NCI-H82 treated with DMSO at 0.1 percent for 48 hours (cell line): ENCODE data around the gene ANKH.

Experiments used
- DNase-seq: peaks from one replicate; lab custom pipeline; 2025; ENCODE audit not compliant: unreplicated experiment; lab: John Stamatoyannopoulos, UW

Gene ANKH

DNA sequence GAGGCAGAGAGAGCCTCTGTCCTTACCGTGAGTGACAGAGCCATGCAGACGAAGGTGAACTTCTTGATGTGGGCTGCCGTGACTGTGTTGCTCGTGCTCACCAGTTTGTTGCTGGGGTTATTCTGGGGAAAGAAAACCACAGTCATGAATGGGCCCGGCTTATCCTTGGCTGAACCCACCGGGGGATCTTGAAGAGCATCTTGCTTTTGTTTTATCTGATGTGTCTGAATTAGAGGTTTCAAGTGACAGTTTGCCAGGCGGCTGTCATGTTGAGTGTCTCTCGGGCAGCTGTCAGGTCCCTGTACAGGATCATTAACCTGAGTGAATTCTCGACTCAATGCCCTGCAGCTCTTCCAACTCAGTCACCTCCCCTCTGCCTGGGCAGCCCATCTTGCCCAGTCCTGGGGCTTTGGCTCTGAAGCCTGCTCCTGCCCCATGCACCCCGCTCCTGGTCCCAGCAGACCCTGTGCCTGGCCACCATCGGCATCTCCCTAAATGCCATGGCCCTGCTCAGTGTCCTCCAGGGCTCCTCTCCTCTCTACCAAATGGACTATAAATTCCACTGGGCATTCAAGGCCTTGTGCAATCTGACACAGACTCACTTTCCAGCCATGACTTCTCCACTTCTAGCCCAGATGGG, 129.7 kb downstream of the ANKH start:
- peak; percentile 11 for DNase-seq

- DNase-seq, result no peak
Measured at GRCh38 chr5:14741131-14741530, 130.4 kb downstream of the ANKH start.

GRCh38 chr5:14739981-14740380, 131.6 kb downstream of the ANKH start:
- no peak for DNase-seq

- DNase-seq, result no peak
Measured at GRCh38 chr5:14739538-14739937, 132.0 kb downstream of the ANKH start.

DNA sequence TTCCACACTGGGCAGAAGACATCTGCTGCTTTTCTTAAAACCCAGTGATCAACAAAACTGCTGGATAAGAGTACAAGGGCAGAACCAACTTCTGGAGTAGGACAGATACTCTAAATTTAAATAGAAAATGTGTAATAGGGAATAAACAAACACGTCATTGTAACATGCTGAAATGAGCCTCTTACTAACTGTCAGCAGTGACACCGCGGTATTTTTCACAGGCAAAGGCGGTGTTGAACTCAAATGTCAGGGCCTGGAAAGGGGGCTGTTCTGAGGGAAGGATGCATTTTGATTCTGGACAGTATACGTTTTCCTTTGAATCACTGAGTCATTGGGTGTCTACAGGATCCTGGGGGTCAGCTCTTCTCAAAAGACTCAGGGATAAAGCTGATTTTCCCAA, 133.5 kb downstream of the ANKH start:
- DNase-seq, result no peak

GRCh38 chr5:14737291-14737690, 134.3 kb downstream of the ANKH start:
- DNase-seq, result no peak

DNA sequence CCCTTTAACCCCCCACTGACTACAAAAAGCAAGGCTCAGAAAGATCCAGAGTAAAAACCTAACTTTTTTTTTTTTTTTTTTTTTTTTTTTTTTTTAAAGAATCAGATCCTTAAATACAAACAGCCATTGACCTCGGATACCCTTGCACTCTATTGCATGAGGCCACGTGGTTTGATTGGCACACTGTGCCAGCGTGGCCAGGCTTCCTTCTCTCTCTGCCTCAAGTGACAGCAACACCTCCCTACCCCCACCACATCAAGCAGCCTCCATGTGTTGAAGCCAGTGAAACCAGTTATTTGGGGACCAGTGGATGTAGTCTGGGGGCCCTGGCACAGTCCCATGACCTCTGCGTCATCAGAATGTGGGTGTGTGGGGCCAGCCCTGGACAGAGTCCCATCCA, 135.6 kb downstream of the ANKH start:
- no peak for DNase-seq

DNA sequence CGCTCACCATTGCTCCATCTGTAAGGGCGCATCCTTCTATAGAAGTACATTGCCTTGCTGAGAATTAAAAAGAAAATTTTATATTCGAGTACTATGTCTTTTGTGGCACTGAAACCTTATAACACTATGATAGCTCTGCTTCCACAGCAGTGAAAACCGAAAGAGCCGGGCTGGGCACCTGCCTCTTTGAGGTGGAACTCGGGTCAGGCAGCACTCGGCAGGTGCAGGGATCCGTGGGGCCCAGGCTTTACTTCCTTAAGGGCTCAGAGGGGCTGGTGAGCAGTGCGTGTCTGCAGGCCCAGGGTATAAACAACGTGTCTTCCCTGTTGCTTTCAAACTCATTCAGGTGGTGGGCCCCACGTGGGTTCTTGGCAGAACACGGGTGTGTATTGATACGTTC, 137.2 kb downstream of the ANKH start:
- DNase-seq, result no peak

DNA sequence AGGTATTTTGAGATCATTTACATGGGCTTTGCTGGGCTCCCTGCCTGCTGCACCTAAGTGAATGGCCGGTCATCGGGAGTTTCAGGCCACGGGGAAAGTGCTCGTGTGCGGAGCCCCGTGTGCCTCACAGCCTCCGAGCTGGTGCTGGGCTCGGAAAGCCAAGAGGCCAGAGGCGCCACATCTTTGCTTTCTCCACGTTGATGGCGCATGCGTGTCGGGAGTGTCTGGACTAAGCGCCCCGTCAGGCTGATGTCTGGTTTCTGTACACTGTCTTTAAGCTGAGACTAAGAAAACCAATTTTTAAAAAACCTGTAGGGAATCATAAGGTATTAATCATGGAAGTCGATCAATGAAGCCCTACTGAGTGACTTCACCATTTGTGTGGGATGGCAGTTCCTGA, 137.9 kb downstream of the ANKH start:
- DNase-seq, result no peak

- no peak for DNase-seq
Measured at GRCh38 chr5:14732991-14733390, 138.6 kb downstream of the ANKH start.

DNA sequence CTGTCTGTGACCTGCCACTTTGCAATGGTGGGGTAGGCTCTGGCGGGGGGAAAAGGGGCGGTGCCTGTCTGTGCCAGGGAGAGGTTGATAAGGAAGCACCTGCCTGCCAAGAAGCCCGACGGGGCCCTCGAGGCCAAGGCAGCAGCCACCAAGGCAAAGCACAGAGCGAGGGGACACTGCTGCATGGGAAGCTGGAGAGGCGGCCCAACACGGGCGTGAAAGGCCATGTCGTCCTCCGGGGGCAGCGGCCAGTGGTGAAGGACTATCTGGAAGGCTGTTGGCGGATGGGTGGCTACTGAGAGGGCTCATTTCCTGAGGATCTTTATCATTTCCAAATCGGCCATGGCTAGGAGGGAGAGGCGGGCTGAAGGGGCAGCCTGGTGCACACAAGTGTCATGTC, 140.7 kb downstream of the ANKH start:
- no peak for DNase-seq

GRCh38 chr5:14730466-14730865, 141.1 kb downstream of the ANKH start:
- DNase-seq, result no peak

- DNase-seq, result no peak
Measured at GRCh38 chr5:14729448-14730385, 141.9 kb downstream of the ANKH start.

- DNase-seq, result no peak
Measured at GRCh38 chr5:14728459-14728938, 143.1 kb downstream of the ANKH start.

DNA sequence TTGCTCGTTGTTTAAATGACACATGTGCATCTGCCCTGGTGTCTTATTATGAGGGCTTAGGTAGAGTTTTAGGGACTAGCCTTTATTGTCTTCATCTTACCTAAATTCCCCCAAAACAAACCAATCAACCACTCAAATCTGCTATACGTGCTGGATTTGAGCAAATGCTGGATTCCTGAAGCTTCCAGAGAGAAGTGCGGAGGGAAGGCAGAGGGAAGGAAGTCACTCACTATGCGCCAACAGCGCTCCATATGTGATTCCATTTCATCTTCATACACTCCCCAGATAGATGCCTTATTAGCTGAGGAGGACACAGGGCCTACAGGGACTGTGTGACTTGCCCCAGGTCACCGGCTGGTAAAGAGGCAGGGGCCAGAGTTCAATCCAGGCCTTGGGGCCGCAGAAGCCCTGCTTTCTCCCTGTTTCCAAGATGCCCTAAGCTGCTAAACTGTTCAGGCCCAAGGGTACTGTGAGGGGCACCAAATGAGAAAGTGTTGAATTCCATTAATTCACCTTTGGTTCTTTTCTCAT, 143.6 kb downstream of the ANKH start:
- no peak for DNase-seq

DNA sequence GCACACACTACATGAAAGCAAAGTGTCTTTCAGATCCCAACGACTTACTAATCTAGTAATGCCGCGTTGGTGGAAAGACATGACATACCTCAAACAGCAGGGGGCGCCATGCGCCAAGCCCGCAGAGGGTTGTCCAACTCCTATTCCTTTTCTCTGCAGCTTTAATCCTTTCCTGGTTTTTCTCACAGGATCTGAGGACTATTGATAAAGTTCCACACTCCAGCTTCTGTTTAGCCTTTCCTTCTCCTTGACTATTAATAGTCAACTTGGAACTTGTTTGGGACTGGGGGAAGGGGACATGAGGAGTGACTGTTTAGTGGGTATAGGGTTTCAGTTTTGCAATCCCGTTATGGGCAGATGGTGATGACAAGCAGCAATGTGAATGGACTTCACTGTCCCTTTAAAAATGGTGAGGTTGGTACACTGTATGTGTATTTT, 144.1 kb downstream of the ANKH start:
- peak; percentile 55 for DNase-seq

DNA sequence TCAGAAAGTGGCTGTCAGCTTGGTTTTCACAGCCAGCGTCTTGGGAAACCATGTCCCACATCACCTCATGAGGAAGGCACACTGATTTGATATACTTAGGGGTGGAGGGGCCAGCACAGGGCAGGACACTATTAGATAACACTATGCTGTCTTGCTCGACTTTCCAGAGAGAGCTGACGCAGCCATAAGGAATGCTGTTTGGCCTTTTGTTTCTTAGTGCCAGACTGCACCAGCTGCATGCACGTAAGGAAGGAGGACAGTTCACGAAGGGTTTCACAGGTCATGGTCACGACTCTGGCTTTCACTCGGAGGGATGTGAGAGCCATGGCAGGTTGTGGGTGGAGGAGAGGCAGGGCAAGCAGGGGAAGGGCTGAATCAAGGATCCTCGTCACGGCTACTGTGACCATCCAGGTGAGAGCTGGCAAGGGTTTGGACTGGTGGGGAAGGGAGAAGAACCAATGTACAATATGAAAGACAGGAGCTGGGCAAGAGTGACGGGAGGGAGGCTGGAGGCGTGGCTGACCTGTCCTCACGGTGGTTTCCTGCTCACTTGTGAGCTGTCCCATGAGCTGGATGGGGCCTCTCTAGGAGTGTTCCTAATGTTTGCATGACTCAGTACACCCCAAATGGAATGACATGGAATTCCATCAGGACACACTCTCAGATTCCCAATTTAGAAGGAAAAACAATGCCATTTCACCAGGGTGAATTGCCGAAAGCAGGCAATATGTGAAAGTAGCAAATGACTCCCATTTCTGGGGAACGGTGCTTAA, 145.3 kb downstream of the ANKH start:
- no peak for DNase-seq

- no peak for DNase-seq
Measured at GRCh38 chr5:14724633-14725032, 146.9 kb downstream of the ANKH start.

DNA sequence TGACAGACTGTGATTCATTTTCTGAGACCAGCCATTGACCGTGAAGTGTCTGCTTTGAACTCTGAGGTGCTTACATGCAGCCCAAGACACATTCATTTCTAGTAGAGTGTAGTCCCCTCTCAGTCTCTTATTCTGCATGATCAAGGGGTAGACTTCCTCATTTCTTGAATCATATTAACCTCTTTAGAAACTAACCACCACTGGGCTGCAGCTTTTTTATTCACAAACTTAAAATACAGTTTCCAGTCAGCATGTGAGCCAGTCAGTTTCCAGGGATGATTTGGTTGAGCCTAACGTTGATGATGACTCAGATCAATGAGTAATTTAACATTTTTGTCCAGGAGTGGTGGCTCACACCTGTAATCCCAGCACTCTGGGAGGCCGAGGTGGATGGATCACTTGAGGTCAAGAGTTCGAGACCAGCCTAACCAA, 147.9 kb downstream of the ANKH start:
- DNase-seq, result no peak

- no peak for DNase-seq
Measured at GRCh38 chr5:14722923-14723322, 148.7 kb downstream of the ANKH start.

DNA sequence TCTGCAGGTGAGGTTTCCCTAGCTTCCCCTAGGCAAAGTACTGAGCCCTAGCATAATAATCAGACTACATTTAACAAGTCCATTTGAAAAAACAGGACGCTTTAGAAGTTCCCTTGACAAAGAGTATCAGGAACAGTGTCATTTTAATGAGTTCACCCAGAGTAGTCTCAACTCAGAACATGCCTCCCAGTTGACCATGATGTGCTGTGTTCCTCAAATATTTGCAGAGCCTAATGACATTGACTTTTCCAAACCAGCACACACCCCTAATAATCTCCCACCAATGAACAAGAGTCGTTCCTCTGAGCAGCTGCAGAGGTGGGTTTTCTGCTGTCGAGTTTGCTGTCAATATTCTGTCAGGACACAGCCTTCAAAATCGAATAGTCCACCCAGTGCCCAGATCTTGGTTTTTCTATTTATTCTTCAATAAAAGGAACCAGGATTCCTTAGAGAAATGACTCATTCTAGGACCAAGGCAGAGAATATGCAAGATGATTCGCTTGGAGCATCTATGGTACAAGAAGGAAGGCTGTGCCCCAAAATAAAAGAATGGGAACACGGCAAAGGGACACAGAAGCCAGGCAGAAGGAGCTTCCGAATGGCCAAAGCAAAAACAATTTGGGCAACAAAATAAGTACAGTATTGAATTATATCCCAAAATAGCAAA, 149.5 kb downstream of the ANKH start:
- DNase-seq, result no peak
